Choroid plexus epithelial cell (primary cell): ENCODE data around the gene DOCK8.
A peak's percentile ranks its signal among the peaks of the same experiment; 100 is the strongest.

ENCODE experiments used
- DNase-seq: peaks from one replicate; pipeline ENCODE4 v3.0.0-alpha.2; 2010; ENCODE audit warnings: low read depth
- H3K4me3 ChIP-seq: 2 replicates; pipeline ENCODE4 v1.5.1; 2011; ENCODE audit warnings: low read depth, mild to moderate bottlenecking, control low read depth, low read length, moderate library complexity
- TF ChIP-seq, protein P1 (sequence below): conservative IDR thresholded peaks from 2 replicates; pipeline ENCODE4 v1.5.1; 2011; ENCODE audit warnings: low read depth, mild to moderate bottlenecking, control low read depth, inconsistent platforms, low read length, moderate library complexity

Gene DOCK8

DNA sequence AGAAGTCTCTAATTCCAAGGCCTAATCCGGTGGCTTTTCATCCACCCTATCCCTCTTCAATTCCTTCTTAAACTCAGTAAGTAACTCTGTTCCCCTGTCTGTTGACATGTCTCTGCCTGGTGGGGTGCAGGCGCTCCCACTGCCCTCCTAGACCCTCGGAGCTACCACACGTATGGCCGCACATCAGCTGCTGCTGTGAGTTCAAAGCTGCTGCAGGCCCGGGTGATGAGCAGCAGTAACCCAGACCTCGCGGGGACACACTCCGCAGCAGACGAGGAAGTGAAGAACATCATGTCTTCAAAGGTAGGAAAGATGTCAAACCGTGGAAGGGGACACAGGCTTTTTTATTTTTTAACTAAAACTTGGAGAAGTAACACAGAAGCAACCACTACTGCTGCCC, 167.7 kb downstream of the DOCK8 start:
- no peak for DNase-seq
- TF ChIP-seq, protein P1, sequence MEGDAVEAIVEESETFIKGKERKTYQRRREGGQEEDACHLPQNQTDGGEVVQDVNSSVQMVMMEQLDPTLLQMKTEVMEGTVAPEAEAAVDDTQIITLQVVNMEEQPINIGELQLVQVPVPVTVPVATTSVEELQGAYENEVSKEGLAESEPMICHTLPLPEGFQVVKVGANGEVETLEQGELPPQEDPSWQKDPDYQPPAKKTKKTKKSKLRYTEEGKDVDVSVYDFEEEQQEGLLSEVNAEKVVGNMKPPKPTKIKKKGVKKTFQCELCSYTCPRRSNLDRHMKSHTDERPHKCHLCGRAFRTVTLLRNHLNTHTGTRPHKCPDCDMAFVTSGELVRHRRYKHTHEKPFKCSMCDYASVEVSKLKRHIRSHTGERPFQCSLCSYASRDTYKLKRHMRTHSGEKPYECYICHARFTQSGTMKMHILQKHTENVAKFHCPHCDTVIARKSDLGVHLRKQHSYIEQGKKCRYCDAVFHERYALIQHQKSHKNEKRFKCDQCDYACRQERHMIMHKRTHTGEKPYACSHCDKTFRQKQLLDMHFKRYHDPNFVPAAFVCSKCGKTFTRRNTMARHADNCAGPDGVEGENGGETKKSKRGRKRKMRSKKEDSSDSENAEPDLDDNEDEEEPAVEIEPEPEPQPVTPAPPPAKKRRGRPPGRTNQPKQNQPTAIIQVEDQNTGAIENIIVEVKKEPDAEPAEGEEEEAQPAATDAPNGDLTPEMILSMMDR = no peak
- no peak overlapping the region for H3K4me3 ChIP-seq

DNA sequence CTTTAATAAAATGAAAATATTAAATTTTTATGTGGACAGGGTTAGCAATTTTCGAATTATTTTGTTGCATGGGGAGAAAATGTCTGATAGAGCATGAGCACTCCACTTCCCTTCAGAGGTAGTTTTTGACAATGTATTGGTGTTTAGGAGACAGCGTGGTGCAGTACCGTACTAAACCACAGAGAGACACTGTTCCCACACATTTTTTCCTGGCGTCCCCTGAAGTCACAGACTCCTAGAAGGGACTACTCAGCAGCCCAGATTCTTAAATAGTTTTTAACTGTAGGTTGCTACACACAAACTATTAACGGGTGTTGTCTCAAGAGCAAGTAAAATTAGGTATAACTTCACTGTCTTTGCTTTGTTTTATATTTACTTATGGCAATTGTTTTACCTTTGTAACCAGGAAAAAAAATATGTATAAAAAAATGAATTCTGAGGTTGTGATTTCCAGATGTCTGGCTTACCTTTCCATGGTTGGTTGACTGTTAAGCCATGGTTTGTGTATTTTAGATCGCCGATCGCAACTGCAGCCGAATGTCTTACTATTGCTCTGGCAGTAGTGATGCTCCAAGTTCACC, 171.2 kb downstream of the DOCK8 start:
- DNase-seq = peak; percentile 75
- no peak overlapping the region for H3K4me3 ChIP-seq

DNA sequence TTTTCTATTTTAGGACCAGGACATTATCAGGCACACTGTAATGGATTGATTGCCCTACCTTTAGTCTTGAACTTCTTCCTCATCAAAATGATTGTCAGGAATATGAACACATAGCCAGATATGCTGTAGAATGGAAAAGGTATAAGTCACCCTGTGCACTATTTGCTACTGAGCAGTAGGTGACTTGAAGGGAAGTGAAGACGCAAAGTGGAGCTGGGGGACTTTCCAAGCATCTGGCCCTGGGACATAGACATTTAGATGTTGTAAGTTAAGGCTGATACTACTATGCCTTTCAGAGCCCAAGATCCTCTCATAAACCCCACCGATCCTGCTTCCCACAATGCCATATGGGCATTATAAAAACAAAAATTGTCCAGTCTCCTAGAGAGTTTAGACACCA, 174.5 kb downstream of the DOCK8 start:
- no peak for DNase-seq
- no peak overlapping the region for H3K4me3 ChIP-seq
- TF ChIP-seq, protein P1 = no peak

More for the DNA sequence above, 171.2 kb downstream of the DOCK8 start:
- TF ChIP-seq, protein P1 = peak; percentile 90

DNA sequence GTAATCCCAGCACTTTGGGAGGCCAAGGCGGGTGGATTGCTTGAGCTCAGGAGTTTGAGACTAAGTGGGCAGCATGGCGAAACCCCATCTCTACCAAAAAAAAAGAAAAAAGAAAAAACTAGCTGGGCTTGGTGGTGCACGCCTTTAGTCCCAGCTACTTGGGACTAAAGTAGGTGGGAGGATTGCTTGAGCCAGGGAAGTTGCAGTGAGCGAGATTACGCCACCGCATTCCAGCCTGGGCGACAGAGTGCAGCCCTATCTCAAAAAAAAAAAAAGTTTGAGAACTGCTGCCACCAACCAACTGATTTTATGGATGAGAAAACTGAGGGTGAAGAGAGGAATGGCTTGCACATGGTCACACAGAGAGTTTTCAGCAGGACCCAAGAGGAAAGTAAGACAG, 175.1 kb downstream of the DOCK8 start:
- no peak for DNase-seq
- TF ChIP-seq, protein P1 = no peak
- H3K4me3 ChIP-seq = no peak overlapping the region

DNA sequence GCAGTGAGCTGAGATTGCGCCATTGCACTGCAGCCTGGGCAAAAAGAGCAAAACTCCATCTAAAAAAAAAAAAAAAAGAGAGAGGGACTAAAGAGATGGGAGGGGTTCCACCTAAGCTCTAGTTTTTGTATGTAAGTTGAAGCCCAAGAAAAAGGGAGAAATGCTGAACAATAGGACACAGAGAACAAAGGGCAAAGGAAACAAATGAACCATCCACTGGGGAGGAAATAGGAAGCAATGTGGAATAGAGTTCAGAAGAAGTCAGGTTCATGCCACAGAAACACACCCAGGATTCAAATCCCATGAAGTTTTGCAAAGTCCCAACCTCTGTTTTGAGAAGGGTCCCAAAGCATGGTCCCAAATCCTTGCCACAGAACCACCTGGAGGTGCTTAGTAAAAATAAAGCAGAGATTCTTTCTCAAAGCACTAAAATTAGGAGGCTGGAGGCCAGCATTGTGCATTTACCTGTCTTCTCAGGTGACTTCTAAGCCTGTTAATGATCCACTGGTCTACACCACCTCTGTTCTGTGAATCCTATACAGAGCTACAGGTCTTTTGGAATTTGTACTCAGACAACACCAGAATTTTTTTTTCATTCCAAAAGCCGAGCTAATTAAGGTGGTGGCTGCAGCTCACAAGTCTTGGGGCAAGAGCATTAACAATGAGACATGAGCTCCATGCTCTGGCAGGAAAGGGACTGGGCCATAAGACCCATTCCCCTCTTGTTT, 177.6 kb downstream of the DOCK8 start:
- H3K4me3 ChIP-seq = no peak overlapping the region
- no peak for DNase-seq
- TF ChIP-seq, protein P1 = no peak

DNA sequence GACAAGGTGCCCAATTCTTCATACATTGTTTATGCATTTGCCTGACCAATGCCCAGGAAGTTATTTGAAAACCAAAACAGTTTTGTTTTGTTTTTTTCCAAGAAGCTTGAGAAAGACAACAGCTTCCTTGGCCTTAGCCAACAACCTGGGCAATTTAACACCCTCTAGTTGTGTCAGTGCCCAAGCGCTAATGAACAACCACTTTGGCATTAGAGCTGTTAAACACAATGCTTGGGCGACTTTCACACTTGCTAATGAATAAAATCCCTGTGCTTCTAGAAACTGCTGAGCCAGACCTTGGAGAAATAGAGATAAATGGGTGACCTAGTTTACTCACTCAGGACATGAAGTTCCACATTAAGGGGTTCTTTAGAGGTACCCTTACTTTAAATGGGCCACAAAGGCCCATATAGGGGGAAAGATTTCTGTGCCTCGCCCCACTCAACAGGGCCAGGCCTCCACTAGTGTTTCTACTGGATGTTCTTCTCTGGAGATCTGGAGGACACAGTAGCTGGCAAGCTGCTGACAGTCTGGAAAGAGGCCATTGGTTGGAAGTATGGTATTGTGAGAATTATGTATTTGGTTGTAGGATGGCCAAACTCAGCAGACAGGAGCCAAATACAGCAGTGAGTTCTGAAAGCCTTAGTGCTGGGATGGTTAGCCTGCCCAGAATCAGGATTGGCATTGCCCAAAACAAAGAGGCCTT, 179.8 kb downstream of the DOCK8 start:
- H3K4me3 ChIP-seq = no peak overlapping the region
- DNase-seq = no peak
- TF ChIP-seq, protein P1 = no peak
